HG03175 (cell line): ENCODE results near the gene ITM2C.

Source experiments
- ATAC-seq: cut with Tn5 transposase; IDR thresholded peaks from one replicate; pipeline ENCODE4 v1.9.1; 2021; ENCODE audit warnings: mild to moderate bottlenecking, moderate library complexity; ENCODE audit not compliant: unreplicated experiment

The ITM2C gene

DNA sequence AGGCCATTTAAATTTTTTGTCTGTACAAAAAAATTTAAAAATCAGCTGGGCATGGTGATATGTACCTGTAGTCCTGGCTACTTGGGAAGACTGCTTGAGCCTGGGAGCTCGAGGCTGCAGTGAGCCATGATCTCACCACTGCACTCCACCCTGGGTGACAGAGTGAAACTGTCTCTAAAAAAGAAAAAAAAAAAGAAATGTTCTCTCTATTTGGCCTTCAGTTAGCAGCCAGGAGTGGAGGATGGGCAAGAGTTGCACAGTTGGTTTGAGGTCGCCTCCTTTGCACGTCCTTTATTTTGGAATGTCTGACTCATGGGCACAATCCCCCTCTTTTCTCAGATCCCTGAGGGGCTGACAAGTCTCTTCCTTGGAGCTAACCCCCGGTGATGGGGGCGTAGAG, 26.3 kb downstream of the ITM2C start:
- no peak for ATAC-seq

- ATAC-seq: no peak
Measured at GRCh38 chr2:230891509-230891908, 26.8 kb downstream of the ITM2C start.

- ATAC-seq: no peak
Measured at GRCh38 chr2:230893338-230893737, 28.6 kb downstream of the ITM2C start.

DNA sequence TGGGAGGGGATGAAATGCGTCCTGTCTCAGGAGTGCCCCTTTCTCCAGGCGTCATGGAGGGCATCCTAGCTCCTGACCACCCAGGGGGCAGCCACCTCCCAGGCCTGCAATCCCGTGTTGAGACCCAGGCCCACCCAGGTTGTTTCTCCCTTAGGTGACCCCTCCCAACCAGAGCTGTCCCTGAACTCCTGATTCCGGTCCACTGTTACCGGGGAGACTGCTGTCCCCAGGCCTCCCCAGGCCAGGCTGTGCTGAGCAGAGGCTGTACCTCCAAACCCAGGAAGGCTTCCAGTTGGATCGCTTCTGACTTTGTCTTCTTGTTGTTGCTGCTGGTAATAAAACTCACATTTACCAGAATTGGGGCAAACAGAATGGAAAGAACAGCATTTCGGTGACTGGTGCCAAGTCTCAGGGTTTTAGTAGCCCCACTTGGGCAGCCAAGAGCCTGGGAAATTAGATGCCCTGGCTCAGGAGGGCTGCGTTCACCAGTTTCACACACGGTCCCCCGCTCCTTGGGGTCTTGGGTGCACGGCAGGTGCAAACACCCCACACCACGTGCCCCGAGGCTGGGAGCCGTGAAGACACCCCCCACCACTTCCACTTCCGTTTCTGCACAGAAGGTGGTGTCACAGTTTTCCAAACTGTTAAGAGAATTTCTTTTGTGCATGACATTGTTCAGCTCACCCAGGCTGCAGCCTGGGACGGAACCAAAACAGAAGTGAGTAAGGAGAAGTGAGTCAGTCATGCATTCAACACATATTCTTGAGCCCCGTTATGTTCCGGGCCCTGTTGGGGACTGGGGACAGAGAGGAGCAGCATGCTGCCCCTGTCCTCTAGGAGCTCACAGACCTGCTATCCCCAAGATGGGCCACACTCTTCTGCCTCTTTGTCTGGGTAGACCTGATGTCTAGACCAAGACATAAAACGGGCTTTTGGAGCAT, 29.4 kb downstream of the ITM2C start:
- ATAC-seq: peak; percentile 77

GRCh38 chr2:230895536-230896345, 31.0 kb downstream of the ITM2C start:
- ATAC-seq: no peak

GRCh38 chr2:230896346-230897115, 31.8 kb downstream of the ITM2C start:
- ATAC-seq: no peak

GRCh38 chr2:230898016-230898712, 33.4 kb downstream of the ITM2C start:
- ATAC-seq: no peak

GRCh38 chr2:230898713-230899091, 34.0 kb downstream of the ITM2C start:
- no peak for ATAC-seq

GRCh38 chr2:230899287-230899686, 34.5 kb downstream of the ITM2C start:
- ATAC-seq: no peak

GRCh38 chr2:230899786-230900185, 35.0 kb downstream of the ITM2C start:
- ATAC-seq: no peak

GRCh38 chr2:230900336-230900995, 35.7 kb downstream of the ITM2C start:
- no peak for ATAC-seq

GRCh38 chr2:230901006-230901405, 36.3 kb downstream of the ITM2C start:
- no peak for ATAC-seq

DNA sequence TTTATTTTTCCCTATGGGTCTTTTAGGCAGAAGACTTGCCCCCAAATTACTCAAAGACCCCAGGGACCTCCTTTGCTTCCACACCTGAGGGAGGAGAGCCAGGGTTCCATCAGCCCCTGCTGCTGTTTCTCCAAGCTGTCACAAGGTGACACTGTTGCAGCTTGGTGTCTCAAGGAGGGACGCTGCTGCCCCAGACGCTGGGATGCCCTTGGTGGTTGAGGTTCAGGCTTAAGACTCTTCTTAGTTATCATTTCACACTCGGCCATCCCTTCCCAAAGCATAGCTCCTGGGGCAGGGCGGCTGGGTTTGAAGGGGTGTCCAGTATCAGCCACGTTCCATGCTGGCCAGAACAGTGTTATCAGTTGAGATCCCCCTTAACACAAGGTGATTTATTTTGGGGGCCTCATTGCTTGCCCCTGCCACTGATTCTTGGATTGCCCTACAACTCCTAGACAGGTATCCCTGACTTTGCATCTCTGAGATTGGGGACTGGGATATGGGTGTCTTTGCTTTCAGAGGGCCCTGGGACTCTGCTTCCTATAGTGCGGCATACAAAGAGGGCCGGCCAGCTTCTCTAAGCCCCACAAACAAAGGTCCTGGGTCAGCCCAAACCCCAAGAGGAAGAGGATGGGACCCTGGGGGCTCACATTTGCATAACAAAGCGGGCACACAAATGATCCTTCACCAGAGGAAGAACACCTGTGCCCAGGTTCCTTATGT, 37.6 kb downstream of the ITM2C start:
- peak; percentile 69 for ATAC-seq

DNA sequence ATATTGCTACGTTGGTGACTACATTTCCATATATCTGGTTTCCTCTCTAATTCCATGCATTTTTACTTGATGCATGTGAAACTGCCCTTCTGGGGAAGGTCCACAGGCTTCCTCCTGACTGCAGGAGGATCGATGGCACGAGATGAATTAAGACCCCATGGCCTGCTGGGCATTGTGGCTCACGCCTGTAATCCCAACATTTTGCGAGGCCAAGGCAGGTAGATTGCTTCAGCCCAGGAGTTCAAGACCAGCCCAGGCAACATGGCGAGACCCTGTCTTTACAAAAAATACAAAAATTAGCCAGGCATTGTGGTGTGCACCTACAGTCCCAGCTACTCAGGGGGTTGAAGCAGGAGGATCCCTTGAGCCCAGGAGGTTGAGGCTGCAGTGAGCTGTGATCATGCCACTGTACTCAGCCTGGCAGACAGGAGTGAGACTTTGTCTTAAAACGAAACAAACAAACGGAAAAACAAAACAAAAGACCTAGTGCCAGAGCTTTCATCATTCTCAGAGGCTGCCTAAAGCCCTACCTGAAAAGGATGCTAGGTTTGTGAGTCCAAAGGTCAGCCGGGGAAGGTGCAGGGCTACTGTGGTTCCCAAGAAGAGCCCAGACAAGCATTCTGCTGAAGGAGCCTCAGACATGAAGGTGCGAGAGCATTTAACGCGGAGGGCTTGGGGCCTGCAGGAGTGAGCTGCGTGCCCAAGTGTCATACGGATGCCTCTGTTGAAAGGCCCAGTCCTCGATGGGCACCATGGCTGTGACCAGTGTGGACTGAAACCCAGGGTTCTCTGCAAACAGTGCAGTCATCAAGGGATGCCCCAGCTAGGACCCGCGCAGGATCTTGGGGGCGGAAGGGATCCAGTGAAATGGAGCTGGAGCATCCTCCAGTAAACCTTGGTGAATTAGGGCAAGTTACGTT, 38.7 kb downstream of the ITM2C start:
- ATAC-seq: no peak

GRCh38 chr2:230904856-230905447, 40.2 kb downstream of the ITM2C start:
- no peak for ATAC-seq

DNA sequence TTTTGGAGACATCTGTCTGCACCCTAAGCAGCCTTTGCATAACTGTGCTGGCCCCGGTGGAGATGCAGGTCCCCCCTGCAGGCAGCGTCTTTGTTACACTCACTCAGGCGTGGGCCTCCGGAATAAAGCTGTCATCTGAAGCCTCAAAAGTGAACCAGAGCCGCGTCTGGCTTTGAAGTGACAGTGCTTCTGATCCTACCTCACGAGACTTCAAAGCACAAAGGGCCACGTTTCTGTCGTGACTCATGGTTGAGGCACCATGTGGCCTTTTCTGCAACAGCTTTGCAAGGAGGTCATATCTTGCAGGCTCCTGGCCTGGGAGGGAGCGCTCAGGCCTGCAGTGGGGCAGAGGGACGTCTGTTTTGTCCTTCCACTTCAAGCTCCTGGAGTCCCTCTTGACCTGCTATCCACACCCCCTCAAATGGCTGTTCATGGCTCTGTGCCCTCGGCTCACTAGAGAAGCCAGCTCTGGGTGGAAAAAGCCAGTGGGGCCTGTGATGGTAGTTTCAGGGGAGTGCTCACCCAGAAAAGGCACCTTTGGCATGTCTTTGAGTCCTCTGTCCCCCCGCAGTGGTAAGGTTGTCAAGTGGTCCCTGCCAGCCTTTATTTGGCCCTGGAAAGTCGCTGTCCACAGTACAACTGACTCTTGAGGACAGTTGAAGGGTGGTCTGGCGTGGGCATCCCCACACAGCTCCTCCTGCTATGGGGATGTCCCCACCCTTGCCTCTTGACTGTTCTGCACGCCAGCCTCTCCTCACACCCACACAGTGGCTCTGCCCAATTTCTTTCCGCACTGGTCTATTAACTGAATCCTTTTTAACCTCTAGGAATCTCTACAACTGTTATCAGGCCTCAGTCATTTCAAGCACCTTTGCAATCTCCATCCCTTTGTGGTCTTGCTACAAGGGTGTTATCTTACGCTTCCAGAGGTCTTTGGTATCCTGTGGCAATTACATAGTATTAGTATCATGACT, 41.0 kb downstream of the ITM2C start:
- ATAC-seq: no peak
